ENCODE measurements around the gene TXNDC12.
"Not testable (repeated sequence)": the region's sequence is repeated elsewhere in the genome, so short reads cannot be mapped to it uniquely, and the experiment has no call there.

DNA sequence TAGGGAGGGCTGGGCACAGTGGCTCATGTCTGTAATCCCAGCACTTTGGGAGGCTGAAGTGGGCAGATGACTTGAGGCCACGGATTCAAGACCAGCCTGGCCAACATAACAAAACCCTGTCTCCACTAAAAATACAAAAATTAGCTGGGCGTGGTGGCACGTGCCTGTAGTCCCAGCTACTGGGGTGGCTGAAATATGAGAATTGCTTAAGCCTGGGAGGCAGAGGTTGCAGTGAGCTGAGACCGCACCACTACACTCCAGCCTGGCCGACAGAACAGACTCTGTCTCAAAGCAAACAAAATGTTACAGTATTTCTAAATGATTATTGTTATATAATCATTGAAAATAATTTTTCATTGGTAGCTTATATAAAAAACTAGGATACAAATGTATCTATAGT, 26.2 kb downstream of the TXNDC12 start:
- TF ChIP-seq POLR2AphosphoS5 (IDR thresholded peaks at IDR 0.05); EP300 (IDR thresholded peaks at IDR 0.05); POLR2A (IDR thresholded peaks at IDR 0.05; ENCODE audit: low read depth): not testable (repeated sequence)
- TF ChIP-seq, protein P1, sequence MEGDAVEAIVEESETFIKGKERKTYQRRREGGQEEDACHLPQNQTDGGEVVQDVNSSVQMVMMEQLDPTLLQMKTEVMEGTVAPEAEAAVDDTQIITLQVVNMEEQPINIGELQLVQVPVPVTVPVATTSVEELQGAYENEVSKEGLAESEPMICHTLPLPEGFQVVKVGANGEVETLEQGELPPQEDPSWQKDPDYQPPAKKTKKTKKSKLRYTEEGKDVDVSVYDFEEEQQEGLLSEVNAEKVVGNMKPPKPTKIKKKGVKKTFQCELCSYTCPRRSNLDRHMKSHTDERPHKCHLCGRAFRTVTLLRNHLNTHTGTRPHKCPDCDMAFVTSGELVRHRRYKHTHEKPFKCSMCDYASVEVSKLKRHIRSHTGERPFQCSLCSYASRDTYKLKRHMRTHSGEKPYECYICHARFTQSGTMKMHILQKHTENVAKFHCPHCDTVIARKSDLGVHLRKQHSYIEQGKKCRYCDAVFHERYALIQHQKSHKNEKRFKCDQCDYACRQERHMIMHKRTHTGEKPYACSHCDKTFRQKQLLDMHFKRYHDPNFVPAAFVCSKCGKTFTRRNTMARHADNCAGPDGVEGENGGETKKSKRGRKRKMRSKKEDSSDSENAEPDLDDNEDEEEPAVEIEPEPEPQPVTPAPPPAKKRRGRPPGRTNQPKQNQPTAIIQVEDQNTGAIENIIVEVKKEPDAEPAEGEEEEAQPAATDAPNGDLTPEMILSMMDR (IDR thresholded peaks at IDR 0.05) = not testable (repeated sequence)
